Astrocyte (in vitro differentiated cells and primary cell): Measurements from ENCODE around the gene ATF6B.

Experiments used
- CTCF ChIP-seq: IDR thresholded peaks from 2 replicates; pipeline ENCODE4 v1.5.1; 2011; ENCODE audit warnings: low read depth, mild to moderate bottlenecking, inconsistent platforms, low read length, moderate library complexity; ENCODE audit not compliant: insufficient read depth
- EZH2 ChIP-seq: IDR thresholded peaks from 2 replicates; pipeline ENCODE4 v1.6.1; 2012; ENCODE audit warnings: mild to moderate bottlenecking, low read length, inconsistent platforms; ENCODE audit not compliant: insufficient read depth

DNA sequence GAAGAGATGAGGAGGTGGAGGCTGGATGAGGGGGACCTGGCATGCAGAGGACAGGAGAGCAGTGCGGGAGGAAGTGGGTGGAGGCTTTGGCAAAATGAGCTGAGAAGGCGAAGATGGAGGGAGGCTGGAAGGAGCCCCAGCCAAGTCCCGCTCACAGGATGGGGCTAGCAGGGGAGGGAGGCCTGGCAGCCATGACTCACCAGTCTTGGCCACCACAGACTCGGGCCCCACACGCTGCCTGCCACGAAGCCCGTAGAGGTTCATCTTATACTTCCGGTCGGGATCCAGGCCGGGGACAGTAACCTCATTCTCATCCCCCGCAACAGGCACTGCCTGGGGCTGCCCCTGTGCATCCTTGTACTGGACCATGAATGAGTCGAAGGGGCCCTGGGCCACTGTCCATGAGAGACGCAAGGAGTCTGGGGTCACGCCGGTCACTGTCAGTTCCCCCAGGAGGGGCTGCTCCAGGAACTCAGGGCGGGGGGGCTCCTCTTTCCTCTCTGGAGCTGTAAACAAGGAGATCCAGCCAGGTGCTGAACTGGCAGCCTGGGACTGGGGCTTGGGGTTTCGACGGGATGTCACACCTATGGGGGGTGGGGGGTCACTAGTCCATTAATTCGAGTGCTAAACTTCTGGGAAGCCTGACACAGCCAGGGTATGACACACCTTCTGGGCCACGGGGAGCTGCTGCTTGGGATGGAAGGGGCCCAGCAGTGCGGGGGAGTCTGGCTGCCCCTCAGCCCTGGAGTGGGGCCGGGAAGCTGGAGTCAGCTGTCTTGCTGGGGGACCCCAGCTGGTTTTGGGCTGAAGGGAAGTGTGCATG is 46.7 kb downstream of the ATF6B start:
- TF ChIP-seq CTCF (no peak), EZH2 (no peak)
